Common myeloid progenitor, CD34-positive (primary cell): ENCODE results near the gene LINS1.
A peak's percentile ranks its signal among the peaks of the same experiment; 100 is the strongest.

Experiments
- CTCF ChIA-PET: fragments of 350-600 bp; sonication (Branson Sonifier 250); formaldehyde crosslinking; loops from one replicate; lab custom pipeline; 2021; ENCODE audit warnings: antibody characterized with exemption; lab: Charles Lee
- POLR2A ChIA-PET: fragments of 350-600 bp; sonication (Branson Sonifier 250); formaldehyde crosslinking; loops from one replicate; lab custom pipeline; 2021; ENCODE audit warnings: antibody characterized with exemption; lab: Charles Lee
- DNase-seq, 3 donors: peaks; one replicate each; pipeline versions ENCODE4 v3.0.0 to v3.0.0-alpha.2; 2013
- H3K27ac ChIP-seq, 2 experiments: 1 replicate in 1 of 2; 2 replicates in 1 of 2; pipeline ENCODE4 v1.7.0; 2013; ENCODE audit warnings: inconsistent platforms in 2 of 2, low read length in 2 of 2, mild to moderate bottlenecking in 2 of 2, low read depth in 1 of 2, moderate library complexity in 1 of 2; ENCODE audit not compliant: severe bottlenecking in 2 of 2, insufficient read depth in 1 of 2, poor library complexity in 1 of 2
- H3K27me3 ChIP-seq, 5 experiments: replicated peaks in 2 of 5; 1 replicate in 3 of 5; 2 replicates in 2 of 5; pipeline versions ENCODE4 v1.6.1 to v1.7.0; 2013; ENCODE audit warnings: low read length in 4 of 5, mild to moderate bottlenecking in 2 of 5, moderate library complexity in 2 of 5, inconsistent platforms in 1 of 5; ENCODE audit not compliant: insufficient read depth in 5 of 5, control insufficient read depth in 4 of 5
- H3K36me3 ChIP-seq, 4 experiments: 1 replicate in 2 of 4; 2 replicates in 2 of 4; pipeline versions ENCODE4 v1.6.1 to v1.7.0; 2013; ENCODE audit warnings: low read length in 3 of 4, control low read depth in 1 of 4, mild to moderate bottlenecking in 1 of 4; ENCODE audit not compliant: control insufficient read depth in 4 of 4, insufficient read depth in 4 of 4
- H3K4me1 ChIP-seq, 4 experiments: 1 replicate in 3 of 4; 2 replicates in 1 of 4; pipeline versions ENCODE4 v1.6.1 to v1.7.1; 2013; ENCODE audit warnings: low read length in 3 of 4, mild to moderate bottlenecking in 3 of 4, control low read depth in 1 of 4, inconsistent platforms in 1 of 4, moderate library complexity in 1 of 4; ENCODE audit not compliant: control insufficient read depth in 4 of 4, insufficient read depth in 4 of 4; ENCODE audit errors: control extremely low read depth in 1 of 4
- H3K4me3 ChIP-seq, 7 experiments: 1 replicate in 4 of 7; 2 replicates in 3 of 7; pipeline versions ENCODE4 v1.5.1 to v1.7.0; 2013; ENCODE audit warnings: mild to moderate bottlenecking in 7 of 7, low read length in 6 of 7, moderate library complexity in 6 of 7, inconsistent platforms in 2 of 7, low read depth in 2 of 7, control low read depth in 1 of 7; ENCODE audit not compliant: insufficient read depth in 4 of 7, control insufficient read depth in 1 of 7; ENCODE audit errors: extremely low read depth in 1 of 7
- H3K9me3 ChIP-seq, 5 experiments: 1 replicate in 4 of 5; 2 replicates in 1 of 5; pipeline versions ENCODE4 v1.6.1 to v1.7.1; 2013; ENCODE audit warnings: low read length in 4 of 5, mild to moderate bottlenecking in 2 of 5, inconsistent platforms in 1 of 5, low read depth in 1 of 5, moderate library complexity in 1 of 5; ENCODE audit not compliant: control insufficient read depth in 4 of 5, insufficient read depth in 2 of 5; ENCODE audit errors: control extremely low read depth in 1 of 5
- WGBS: methylation state at CpG from one replicate; pipeline ENCODE4 v1.1.5; 2013; ENCODE audit not compliant: insufficient coverage; 5-methylcytosine and 5-hydroxymethylcytosine counted together

LINS1 gene

DNA sequence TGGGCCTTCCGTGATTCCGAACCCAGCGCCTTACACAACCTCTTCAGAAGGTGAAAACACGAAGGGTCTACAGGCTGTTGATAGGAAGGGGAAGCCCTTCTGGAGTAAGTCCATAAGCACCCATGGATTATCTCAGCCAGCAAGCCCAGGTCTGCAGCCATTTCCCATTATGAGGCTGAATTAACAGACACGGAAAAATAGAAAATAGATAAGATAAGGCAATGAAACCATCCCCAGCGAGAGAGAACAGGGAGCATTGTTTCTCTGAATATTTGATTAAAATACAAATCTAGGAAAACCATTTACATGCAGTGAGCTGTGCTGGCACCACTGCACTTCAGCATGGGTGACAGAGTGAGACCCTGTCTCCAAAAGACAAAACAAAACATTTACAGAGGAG, 57.0 kb downstream of the LINS1 start:
- no peak overlapping the region for H3K27ac ChIP-seq
- no peak for DNase-seq
- no peaks in the 10 kb centered on the region for H3K36me3 ChIP-seq
- H3K9me3 ChIP-seq: peaks cover 0 to 14% (median 5%) of the 10 kb centered on the region in 5 experiments
- H3K27me3 ChIP-seq: peaks cover 0 to 45% (median 12%) of the 10 kb centered on the region in 5 experiments
- ChIA-PET CTCF (no interaction called here), POLR2A (no interaction called here)
- 73% methylated on average over 5 of the region's 6 CpGs for WGBS
- H3K4me3 ChIP-seq: no peak overlapping the region
- H3K4me1 ChIP-seq: no peaks in the 10 kb centered on the region

DNA sequence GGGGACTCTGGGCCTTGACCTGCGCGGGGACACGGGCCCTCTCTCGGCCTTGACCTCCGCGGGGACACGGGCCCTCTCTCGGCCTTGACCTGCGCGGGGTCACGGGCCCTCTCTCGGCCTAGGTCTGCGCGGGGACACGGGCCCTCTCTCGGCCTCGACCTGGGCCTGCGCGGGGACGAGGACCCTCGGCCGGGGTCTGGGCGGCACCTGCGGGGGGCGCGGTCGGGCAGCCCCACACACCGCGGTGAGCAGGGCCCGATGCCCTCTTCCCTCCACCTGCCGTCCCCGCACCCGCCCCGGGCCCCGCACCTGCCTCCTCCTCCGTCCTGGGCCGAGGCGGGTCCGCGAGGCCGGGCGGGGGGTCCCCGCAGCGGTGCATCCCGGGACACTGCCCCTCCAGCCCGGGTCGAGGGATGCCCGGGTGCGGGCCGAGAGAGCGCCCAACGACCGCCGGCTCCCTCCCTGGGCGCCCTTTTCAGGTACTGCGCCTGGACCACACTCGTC, 57.6 kb downstream of the LINS1 start:
- POLR2A ChIA-PET: no interaction called here
- H3K36me3 ChIP-seq: no peaks in the 10 kb centered on the region
- no peak for DNase-seq
- WGBS: 20% methylated on average over 44 of the region's 57 CpGs
- H3K27me3 ChIP-seq: peaks cover 0 to 45% (median 12%) of the 10 kb centered on the region in 5 experiments
- no peak overlapping the region for H3K27ac ChIP-seq
- CTCF ChIA-PET: no interaction called here
- peaks cover 0 to 19% (median 6%) of the 10 kb centered on the region in 5 experiments for H3K9me3 ChIP-seq
- H3K4me1 ChIP-seq: no peaks in the 10 kb centered on the region
- no peak overlapping the region for H3K4me3 ChIP-seq

DNA sequence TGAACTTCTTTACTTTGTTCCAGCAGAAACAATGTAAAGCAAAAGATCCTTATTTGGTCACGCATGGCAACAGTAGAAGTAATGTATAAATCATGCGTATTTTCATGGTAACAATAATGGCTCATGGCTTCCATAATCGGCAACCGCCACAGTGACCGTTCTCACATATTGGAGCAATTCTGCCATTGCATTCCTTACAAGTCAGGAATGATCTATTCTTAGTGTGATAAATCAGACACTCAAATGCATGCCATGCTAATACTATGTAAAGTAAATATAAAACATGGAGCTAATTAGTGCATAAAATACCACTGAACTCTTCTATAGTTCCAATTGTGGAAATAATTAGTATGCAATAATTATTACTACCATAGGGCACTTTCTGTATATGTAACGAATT, 59.7 kb downstream of the LINS1 start:
- H3K27ac ChIP-seq: no peak overlapping the region
- no peak for DNase-seq
- peaks cover 0 to 23% (median 6%) of the 10 kb centered on the region in 5 experiments for H3K9me3 ChIP-seq
- 90% methylated on average over 2 of the region's 6 CpGs for WGBS
- CTCF ChIA-PET: no interaction called here
- POLR2A ChIA-PET: no interaction called here
- no peak overlapping the region for H3K4me3 ChIP-seq
- H3K36me3 ChIP-seq: no peaks in the 10 kb centered on the region
- peaks cover 0 to 3% (median 0%) of the 10 kb centered on the region in 4 experiments for H3K4me1 ChIP-seq
- peaks cover 0 to 45% (median 9%) of the 10 kb centered on the region in 5 experiments for H3K27me3 ChIP-seq

DNA sequence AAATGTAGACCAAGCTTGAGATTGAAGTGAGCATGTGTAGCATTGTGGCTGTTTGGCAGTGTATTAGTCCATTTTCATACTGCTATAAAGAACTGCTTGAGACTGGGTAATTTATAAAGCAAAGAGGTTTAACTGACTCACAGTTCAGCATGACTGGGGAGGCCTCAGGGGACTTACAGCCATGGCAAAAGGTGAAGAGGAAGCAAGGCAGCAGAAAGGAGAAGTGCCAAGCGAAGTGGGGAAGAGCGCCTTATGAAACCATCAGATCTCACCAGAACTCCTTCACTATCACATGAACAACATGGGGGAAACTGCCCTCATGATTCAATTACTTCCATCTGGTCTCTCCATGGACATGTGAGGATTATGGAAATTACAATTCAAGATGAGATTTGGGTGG, 64.7 kb downstream of the LINS1 start:
- Histone ChIP-seq H3K36me3 (no peaks in the 10 kb centered on the region), H3K4me3 (no peak overlapping the region), H3K27ac (no peak overlapping the region), H3K9me3 (peaks cover 0 to 12% (median 3%) of the 10 kb centered on the region in 5 experiments), H3K27me3 (peaks cover 0 to 16% (median 4%) of the 10 kb centered on the region in 5 experiments), H3K4me1 (peaks cover 0 to 9% (median 0%) of the 10 kb centered on the region in 4 experiments)
- ChIA-PET POLR2A (no interaction called here), CTCF (no interaction called here)
- peak in 2 of 3 donors; percentile 57 to 62 for DNase-seq
- WGBS: no CpG with 5 or more reads among the region's 2 CpGs

DNA sequence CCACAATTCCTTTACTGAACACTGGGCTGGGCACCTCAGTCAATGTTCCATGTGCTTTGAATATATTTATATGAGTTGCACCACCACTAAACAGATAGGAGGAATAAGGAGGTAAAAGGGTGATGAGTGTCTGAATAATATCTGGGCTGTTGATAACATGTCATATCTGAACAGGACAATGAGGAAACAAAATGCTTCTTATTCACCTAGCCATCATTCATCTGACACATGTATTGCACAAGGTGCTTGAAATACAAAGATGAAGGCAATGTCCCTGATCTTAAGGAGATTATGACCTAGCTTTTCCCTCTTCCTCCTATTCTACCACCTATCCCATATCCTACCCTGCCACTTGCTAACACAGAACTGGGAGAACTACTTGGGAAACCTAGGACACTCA, 65.3 kb downstream of the LINS1 start:
- no peak overlapping the region for H3K4me3 ChIP-seq
- H3K36me3 ChIP-seq: no peaks in the 10 kb centered on the region
- no peak for DNase-seq
- H3K4me1 ChIP-seq: peaks cover 0 to 9% (median 0%) of the 10 kb centered on the region in 4 experiments
- POLR2A ChIA-PET: no interaction called here
- peaks cover 0 to 12% (median 3%) of the 10 kb centered on the region in 5 experiments for H3K9me3 ChIP-seq
- CTCF ChIA-PET: no interaction called here
- H3K27me3 ChIP-seq: peaks cover 0 to 21% (median 4%) of the 10 kb centered on the region in 5 experiments
- no peak overlapping the region for H3K27ac ChIP-seq

DNA sequence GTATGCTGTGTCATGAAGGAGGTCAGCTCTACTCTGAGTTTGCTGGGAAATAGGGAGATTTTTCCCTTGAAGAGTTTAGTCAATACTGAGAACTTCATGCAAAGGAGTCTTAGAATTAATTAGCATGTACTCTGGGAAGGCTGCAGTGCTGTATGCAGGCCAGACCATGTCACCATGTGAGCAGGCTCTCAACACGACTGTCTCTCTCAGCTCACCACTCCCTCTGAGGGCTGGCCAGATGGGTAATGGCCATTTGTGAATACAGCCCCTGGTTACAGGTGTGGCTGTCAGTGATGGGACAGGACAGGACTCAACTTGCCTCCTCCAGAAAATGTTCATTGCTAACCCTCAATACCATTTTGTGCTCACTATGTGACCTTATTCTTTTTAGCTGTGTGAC, 68.1 kb downstream of the LINS1 start:
- H3K27ac ChIP-seq: no peak overlapping the region
- peaks cover 0 to 9% (median 0%) of the 10 kb centered on the region in 4 experiments for H3K4me1 ChIP-seq
- CTCF ChIA-PET: no interaction called here
- H3K9me3 ChIP-seq: peaks cover 0 to 7% (median 0%) of the 10 kb centered on the region in 5 experiments
- no peak for DNase-seq
- POLR2A ChIA-PET: no interaction called here
- H3K27me3 ChIP-seq: peaks cover 0 to 31% (median 7%) of the 10 kb centered on the region in 5 experiments
- WGBS: 70% methylated on average over 1 of the region's 1 CpG
- H3K4me3 ChIP-seq: no peak overlapping the region
- no peaks in the 10 kb centered on the region for H3K36me3 ChIP-seq

DNA sequence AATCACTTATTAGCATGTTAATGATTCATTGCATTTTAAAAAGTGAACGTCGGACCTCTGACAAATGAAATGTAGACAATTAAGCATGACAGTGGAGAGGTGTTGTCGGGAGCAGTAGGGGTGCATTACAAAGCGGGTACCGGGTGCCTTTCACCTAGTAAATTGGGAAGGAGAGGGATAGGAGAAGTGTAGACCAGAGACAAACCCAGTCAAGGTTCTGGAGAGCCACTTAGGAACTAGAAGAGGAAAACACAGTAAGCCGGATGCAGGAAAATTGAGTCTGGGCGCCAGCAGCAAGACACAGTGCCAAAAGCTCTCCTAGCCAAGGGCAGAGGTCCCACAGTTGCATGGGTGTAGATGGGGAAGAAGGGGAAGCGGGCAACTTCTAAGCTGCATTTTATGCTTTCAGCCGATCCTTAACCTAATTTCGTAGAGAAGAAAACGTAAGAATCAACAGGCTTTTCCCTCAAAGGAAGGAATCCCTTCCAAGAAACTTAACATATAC, 70.1 kb downstream of the LINS1 start:
- Histone ChIP-seq H3K4me3 (no peak overlapping the region), H3K9me3 (peaks cover 0 to 3% (median 0%) of the 10 kb centered on the region in 5 experiments), H3K4me1 (peaks cover 0 to 2% (median 0%) of the 10 kb centered on the region in 4 experiments), H3K36me3 (no peaks in the 10 kb centered on the region), H3K27me3 (peaks cover 2 to 42% (median 11%) of the 10 kb centered on the region in 5 experiments), H3K27ac (no peak overlapping the region)
- ChIA-PET POLR2A (interaction anchor here (0.6 kb wide), 1 partner anchor 441 kb away, joined by 3 read pairs; no protein-coding TSS in a partner anchor), CTCF (no interaction called here)
- no peak for DNase-seq
- 91% methylated on average over 8 of the region's 11 CpGs for WGBS
